ENCODE results near the gene CYP27A1.
A peak's percentile ranks its signal among the peaks of the same experiment; 100 is the strongest.
"Not testable (repeated sequence)": the region's sequence is repeated elsewhere in the genome, so short reads cannot be mapped to it uniquely, and the experiment has no call there.

Gene CYP27A1

GRCh38 chr2:218832520-218832919 lies 50.6 kb downstream of the CYP27A1 start:
- no peak for DNase-seq

- no peak for DNase-seq
Observed at GRCh38 chr2:218833023-218833609, 51.2 kb downstream of the CYP27A1 start.

- DNase-seq = no peak
Observed at GRCh38 chr2:218834685-218835084, 52.7 kb downstream of the CYP27A1 start.

GRCh38 chr2:218837495-218837894 lies 55.5 kb downstream of the CYP27A1 start:
- DNase-seq = no peak

- DNase-seq = no peak
Observed at GRCh38 chr2:218839430-218839829, 57.5 kb downstream of the CYP27A1 start.

GRCh38 chr2:218839888-218840287 lies 57.9 kb downstream of the CYP27A1 start:
- no peak for DNase-seq

- not testable (repeated sequence) for DNase-seq
Observed at GRCh38 chr2:218844334-218844733, 62.4 kb downstream of the CYP27A1 start.

- DNase-seq = not testable (repeated sequence)
Observed at GRCh38 chr2:218846963-218847362, 65.0 kb downstream of the CYP27A1 start.

GRCh38 chr2:218849721-218850120 lies 67.8 kb downstream of the CYP27A1 start:
- no peak for DNase-seq

GRCh38 chr2:218850796-218851195 lies 68.8 kb downstream of the CYP27A1 start:
- DNase-seq = no peak

- no peak for DNase-seq
Observed at GRCh38 chr2:218851286-218851685, 69.3 kb downstream of the CYP27A1 start.

GRCh38 chr2:218852911-218853667 lies 71.1 kb downstream of the CYP27A1 start:
- peak; percentile 10 for DNase-seq

- DNase-seq = no peak
Observed at GRCh38 chr2:218853766-218854165, 71.8 kb downstream of the CYP27A1 start.

GRCh38 chr2:218854860-218855259 lies 72.9 kb downstream of the CYP27A1 start:
- no peak for DNase-seq

GRCh38 chr2:218855305-218856166 lies 73.6 kb downstream of the CYP27A1 start:
- no peak for DNase-seq

GRCh38 chr2:218856167-218856895 lies 74.4 kb downstream of the CYP27A1 start:
- no peak for DNase-seq

GRCh38 chr2:218856896-218857243 lies 74.9 kb downstream of the CYP27A1 start:
- no peak for DNase-seq

- DNase-seq = no peak
Observed at GRCh38 chr2:218857371-218858137, 75.6 kb downstream of the CYP27A1 start.

GRCh38 chr2:218858138-218858445 lies 76.1 kb downstream of the CYP27A1 start:
- no peak for DNase-seq

GRCh38 chr2:218858671-218859555 lies 77.0 kb downstream of the CYP27A1 start:
- no peak for DNase-seq

- DNase-seq = no peak
Observed at GRCh38 chr2:218859556-218859987, 77.6 kb downstream of the CYP27A1 start, which contains the start of gene WNT6. Gene WNT6, plus strand, starts transcription at chr2:218859805. Its CDS starts 233 bp downstream, at chr2:218860038.
